Prostate gland (tissue), 2 donors: ENCODE data around the gene CEP95.

ENCODE experiments used
- POLR2A ChIP-seq: fragments of 450-650 bp; IDR thresholded peaks from one replicate; pipeline ENCODE4 v1.6.1; 2016; ENCODE audit warnings: antibody characterized with exemption, mild to moderate bottlenecking
- POLR2AphosphoS5 ChIP-seq: sonication (generic); formaldehyde crosslinking; IDR thresholded peaks from one replicate; pipeline ENCODE4 v1.6.1; 2017; ENCODE audit warnings: antibody characterized with exemption
- TF ChIP-seq, protein P1 (sequence below), 4 experiments: fragments of 200-600 bp in 2 of 4; fragments of 450-650 bp in 2 of 4; sonication (generic) in 2 of 4; IDR thresholded peaks; 1 replicate in 3 of 4; 2 replicates in 1 of 4; pipeline ENCODE4 v1.5.1; 2016 to 2019; ENCODE audit warnings: antibody characterized with exemption in 4 of 4, mild to moderate bottlenecking in 2 of 4, moderate library complexity in 2 of 4

DNA sequence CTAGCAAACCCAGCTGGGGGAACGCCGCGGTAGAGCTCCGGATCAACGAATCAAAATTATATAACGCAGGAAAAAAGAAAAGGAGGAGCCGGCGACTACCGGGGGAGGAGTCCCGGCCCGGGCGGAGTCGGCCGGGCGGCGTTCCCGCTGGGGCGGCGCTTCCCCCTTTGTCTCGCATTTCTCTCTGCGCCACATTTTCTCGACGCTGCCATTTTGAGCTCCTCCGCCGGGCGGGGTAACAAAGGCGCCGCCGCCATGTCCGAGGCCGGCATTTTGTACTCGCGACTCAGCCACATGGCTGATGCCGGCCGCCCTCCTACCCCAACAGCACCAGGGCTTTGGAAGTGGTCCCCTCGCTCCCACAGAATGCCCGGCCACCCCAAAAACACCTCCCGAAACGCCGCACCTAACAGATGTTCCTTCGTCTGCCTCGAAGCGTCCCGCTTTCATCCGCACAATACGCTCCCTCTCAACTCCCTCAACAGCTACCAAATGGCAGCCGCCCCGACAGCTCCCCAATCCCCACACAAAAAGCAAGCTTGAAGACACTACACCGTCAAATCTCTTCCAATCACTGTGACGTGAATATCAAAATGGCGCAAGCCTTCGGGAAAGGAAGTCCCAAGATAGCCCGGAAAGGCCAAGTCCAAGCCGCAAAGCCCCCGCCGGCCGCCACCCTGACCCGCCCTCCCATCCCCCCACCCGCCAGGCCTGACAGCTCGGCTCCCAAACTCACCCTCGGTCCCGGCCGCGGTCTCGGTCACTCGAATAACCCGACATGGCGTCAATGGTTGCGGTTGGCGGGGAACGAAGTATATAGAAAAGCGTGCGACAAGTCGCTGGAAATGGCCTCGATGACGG, 1.2 kb upstream of the CEP95 start:
- TF ChIP-seq, protein P1, sequence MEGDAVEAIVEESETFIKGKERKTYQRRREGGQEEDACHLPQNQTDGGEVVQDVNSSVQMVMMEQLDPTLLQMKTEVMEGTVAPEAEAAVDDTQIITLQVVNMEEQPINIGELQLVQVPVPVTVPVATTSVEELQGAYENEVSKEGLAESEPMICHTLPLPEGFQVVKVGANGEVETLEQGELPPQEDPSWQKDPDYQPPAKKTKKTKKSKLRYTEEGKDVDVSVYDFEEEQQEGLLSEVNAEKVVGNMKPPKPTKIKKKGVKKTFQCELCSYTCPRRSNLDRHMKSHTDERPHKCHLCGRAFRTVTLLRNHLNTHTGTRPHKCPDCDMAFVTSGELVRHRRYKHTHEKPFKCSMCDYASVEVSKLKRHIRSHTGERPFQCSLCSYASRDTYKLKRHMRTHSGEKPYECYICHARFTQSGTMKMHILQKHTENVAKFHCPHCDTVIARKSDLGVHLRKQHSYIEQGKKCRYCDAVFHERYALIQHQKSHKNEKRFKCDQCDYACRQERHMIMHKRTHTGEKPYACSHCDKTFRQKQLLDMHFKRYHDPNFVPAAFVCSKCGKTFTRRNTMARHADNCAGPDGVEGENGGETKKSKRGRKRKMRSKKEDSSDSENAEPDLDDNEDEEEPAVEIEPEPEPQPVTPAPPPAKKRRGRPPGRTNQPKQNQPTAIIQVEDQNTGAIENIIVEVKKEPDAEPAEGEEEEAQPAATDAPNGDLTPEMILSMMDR (IDR thresholded peaks at IDR 0.05), result peak in 2 of 4 experiments; percentile 27 to 46
- TF ChIP-seq POLR2A (peak; percentile 85), POLR2AphosphoS5 (peak; percentile 87)
